Suppressor macrophage treated with lipopolysaccharide for 1 hour (primary cell): ENCODE results near the gene NDUFS7.
A peak's percentile ranks its signal among the peaks of the same experiment; 100 is the strongest.

Experiments used
- DNase-seq, 3 donors: peaks; one replicate each; pipeline ENCODE4 v3.0.0-alpha.2; 2020 to 2022

Gene NDUFS7

DNA sequence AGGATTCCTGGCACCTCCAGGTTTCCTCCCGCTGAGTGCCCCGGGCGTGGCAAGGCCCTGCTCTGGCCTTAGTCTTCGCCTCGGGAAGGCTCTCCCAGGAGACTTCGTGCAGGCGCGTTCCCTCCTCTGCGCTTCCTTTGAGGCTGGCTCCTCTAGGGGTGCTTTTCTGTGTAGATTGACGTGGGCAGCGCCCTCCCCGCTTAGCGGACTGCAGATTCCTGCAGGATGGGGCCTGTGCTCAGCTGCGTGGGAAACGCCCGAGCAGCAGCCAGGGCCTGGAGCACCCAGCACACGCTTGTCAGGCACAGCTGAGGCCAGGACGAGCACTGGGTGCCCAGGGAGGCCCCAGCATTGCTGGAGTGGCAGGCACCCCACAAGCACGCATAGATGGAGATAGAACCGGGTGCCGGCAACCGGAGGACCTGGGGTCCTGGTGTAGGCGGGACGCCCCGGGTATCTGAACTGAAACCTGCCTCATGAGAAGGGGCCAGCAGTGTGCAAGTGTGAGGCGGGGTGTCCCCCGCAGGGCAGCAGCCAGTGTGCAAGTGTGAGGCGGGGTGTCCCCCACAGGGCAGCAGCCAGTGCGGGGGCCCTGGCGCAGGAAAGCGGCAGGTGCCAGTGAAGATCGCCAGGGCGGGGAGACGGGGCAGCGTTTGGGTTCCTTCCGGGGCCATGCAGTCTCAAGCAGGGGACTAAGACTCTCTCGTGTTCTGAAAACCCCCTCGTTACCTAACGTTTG is 3.4 kb downstream of the NDUFS7 start:
- no peak for DNase-seq

DNA sequence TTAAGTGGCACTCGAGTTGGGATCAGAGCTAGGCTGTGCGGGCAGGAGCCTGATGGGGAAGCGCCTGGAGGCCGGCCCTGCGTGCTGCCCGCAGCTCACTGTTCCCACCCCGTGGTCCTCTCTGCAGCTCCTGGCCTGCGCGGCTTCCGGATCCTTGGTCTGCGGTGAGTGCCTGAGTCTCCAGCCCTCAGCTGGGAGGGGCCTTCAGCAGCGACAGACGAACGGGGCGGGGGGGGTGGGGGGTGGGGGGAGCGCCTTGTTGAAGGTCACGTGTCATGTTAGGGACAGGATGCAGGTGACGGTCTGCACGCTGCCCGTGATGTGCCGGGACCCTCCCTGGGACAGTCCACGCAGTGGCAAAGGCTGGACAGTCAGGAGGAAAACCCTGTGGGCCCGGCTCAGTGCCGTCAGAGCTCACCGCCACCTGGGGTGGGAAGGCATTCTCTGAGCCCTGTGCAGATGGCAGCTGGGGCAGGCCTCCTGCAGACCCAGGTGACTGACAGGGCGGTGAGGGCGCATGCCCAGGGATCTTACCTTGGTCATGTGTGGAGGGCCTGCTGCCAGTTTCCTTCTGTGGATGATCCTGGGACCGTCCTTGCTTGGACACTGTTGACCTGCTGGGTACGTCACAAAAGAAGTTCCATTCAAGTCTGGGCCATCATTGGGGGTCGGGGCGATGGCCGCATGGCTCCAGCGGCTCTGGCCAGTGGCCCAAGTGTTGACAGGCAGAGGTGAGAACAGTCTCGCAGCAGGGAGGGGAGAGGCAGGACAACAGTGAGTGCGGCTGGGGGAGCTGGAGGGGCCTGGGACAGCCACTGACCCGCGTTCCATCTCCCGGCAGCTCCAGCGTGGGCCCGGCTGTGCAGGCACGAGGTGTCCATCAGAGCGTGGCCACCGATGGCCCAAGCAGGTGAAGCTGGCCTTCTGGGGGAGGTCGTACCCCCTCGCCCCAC is 4.3 kb downstream of the NDUFS7 start:
- DNase-seq: no peak

DNA sequence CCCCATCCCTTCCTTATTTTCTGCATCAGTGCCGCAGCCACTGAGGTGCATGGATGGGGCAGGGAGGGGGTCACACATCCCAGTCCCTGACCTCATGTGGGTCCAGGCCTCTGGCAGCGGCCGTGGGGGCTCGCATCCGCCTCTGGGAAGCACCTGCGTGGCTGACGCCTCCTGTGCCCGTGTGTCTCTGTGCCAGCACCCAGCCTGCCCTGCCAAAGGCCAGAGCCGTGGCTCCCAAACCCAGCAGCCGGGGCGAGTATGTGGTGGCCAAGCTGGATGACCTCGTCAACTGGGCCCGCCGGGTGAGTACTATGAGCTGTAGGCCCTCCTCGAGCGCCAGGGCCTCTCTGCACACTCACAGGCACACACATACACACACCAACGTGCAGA is 4.9 kb downstream of the NDUFS7 start:
- DNase-seq: no peak

DNA sequence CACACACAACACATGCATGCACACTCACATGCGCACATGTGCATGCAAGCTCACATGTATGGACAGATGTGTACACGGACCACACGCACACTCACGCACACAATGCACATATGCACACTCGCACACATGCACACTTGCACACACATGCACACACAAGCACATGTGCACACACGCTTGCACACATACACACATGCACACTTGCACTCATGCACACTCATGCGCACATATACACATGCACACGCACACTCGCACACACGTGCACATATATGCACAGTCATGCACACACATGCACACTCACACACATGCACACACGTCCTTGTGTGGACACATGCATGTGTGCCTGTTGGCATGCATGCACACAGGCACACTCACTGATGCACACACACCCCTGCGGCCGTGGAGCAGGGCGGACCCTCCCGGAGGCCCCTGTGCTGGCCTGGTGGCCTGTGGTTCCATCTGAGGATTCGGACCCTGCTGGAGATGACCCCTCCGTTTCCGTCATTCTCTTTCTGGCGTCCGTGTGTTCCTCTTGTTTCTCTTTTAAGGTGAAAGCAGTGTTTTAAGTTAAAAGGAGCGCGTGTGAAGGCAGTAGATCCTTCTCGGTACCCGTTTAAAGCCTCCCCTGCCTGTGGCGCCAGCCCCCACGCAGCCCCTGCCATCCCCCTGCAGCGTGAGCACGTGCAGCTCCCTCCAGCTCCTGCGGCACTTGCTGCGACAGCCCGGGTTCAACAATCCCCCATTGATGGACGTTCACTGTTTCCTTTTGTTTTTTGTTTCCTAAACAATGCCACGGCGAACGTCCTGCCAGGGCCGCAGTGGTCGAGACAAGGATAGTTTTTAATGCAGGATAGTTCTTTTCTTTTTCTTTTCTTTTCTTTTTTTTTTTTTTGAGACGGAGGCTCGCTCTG is 5.6 kb downstream of the NDUFS7 start:
- DNase-seq: no peak

DNA sequence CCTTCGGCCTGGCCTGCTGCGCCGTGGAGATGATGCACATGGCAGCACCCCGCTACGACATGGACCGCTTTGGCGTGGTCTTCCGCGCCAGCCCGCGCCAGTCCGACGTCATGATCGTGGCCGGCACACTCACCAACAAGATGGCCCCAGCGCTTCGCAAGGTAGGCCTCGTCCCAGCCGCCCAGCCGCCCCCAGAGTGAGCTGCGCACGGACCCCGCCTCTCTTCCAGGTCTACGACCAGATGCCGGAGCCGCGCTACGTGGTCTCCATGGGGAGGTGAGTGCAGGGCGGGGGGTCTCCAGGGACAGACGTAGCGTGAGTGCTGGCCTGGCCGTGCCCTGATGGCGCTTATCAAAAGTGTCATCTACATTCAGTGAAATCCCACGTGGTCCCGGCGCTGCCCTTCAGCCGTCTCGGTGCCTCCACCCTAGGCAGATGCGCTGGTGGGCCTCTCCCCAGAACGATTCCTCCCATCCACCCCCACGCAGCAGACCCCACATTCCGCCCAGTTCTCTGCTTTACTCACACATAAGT is 7.2 kb downstream of the NDUFS7 start:
- DNase-seq: no peak

DNA sequence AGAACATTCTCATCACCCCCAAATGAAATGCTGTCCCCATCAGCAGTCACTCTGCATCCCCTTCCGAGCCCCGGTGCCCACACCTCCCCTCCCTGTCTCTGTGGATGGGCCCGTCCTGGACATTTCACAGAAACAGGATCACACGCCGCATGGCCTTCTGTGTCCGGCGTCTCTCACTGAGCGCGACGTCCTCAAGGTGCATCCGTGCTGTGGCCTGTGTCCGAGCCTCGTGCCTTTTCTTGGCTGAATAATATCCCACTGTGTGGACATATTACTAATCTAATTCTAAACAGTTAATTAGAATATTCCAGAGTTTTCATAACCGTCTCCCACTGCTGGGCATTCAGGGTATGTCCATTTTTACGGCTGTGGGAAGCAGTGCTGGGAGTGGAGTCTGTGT is 8.7 kb downstream of the NDUFS7 start:
- DNase-seq: no peak

DNA sequence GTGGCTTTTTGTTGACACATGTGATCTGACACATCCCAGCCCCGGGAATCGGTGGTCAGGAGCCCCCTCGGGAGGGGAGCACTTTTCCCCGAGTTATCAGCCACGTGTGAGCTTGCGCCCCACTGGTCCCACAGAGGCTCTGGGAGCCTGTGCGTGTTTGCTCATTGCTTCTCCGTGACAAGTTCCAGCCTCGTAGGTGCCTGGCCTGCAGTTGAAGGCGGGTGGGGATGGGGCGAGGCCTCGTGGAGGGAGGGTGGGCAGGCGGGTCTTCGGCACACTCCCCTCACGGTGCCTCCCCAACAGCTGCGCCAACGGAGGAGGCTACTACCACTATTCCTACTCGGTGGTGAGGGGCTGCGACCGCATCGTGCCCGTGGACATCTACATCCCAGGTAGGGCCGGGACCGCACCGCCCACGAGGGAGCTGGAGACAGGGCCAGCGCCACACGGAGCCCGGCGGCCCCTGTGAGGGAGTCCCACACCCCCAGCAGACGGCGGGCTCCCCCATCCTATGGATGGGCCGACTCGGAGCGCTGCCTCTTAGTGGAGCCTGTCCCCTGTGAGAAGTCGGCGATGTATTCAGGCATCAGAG is 9.3 kb downstream of the NDUFS7 start:
- DNase-seq: no peak

DNA sequence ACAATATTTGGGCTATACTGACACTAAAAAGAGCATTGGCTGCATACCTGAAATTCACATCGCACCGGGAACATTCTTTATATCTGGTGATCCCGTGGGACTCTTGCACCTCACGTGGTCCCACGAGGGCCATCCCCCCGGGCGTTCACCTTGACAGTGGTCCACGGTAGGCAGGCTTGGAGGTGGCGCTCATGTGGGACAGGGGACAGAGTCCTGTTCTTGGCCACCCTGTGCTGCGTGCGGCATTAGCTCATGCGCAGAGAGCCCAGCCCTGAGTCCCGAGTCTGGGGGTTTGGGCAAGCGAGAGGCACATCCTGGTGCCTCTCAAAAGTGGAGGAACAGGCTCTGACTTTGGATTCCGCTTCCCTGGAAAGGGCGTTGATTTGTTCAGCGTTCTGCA is 10.1 kb downstream of the NDUFS7 start:
- no peak for DNase-seq

DNA sequence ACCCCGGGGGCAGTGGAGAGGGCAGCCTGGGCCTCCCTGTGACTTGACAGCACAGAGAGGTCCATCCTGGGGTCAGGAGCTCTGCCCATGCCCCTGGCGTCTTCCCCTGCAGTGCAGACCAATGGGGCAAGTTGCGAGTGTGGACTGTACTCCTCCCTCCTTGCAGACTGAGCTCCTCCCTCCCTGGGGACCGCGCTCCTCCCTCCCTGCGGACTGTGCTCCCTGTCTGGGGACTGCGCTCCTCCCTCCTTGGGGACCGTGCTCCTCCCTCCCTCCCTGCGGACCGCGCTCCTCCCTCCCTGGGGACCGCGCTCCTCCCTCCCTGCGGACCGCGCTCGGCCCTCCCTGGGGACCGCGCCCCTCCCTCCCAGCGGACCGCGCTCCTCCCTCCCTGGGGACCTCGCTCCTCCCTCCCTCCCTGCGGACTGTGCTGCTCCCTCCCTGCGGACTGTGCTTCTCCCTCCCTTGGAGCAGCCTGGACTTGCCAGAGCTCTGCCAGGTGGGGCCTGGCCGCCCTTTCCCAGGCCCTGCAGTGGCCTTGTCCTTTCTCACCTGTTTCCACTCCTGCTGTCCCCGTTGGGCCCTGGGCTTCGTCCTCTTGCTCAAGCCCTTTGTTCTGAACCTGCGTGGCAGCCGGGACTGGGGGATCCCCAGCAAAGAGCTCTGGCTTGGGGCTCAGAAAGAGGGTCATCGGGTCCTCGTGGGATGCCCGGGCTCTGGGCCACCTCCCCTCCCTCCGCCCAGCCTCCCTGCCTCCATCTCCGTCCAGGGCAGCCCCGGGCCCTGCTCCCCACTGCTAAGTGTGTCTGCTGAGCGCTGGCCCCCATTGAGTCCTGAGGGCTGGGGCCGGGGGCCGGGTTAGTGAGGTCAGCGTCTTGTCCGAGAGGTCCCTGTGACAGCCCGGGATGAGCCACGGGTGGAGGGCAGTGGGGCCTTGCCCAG is 10.8 kb downstream of the NDUFS7 start:
- no peak for DNase-seq

DNA sequence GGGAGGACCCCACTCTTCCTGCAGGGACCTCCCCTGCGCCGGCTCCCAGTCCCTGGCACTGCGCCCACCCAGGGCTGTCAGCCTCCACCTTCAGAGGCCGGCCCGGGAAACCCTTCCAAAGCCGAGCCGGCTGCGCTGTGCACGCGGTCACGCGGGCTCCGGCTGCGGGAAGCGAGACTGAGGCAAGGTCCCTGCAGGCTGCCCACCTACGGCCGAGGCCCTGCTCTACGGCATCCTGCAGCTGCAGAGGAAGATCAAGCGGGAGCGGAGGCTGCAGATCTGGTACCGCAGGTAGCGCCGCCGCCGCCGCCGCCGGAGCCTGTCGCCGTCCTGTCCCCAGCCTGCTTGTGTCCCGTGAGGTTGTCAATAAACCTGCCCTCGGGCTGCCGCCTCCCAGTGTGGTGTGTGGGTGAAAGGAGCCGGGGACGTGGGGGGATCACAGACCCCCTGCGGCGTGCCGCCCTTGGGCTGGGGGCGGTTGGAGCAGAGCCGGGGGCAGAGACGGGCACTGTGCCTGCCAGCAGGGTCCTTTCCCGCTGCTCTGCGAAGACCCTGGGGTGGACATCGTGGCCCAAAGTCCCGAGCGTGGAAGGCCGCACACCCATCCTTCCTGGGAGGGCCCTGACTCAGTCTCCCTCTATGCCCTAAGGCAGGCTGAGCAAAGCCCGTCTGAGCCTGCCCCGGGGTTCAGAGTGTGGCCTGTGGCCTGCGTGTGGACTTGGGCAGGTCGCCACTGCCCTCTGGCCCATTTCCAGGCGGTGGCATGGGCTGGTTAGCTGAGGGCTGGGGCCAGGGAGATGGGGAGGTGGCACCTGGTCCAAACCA is 11.7 kb downstream of the NDUFS7 start:
- no peak for DNase-seq

DNA sequence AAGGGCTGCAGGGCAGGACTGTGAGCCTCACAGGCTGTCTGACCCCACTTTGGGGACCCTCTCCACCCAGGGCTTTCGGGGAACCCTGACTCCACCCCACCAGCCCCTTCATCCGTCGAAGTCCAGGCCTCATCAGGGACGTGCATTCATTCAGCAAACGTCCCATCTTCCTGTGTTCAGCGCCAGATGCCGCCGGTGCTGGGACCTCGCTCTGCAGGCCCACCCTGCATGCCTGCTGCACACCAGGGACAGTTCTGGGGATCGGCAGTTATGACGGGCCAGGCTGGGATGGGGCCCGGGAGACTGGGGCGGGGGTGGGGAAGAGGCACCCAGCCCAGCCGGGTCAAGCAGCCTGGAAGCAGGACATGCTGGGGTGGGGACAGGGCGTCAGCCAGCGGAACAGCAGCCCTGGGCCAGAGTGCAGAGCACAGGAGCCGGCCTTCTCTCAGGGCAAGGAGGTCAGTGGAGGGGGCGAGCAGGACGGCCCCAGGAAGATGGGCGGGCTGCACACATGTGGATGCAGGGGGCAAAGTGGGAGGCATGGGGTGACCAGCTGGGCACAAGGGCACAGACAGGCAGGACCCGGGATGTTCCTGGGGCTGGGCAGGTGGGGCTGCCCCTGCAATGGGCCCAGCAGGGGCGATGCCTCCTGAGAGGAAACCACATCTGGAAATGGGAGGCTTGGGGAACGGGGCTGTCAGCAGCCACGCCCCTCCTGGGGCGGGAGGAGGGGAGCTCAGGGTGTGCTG is 12.5 kb downstream of the NDUFS7 start:
- DNase-seq: no peak

DNA sequence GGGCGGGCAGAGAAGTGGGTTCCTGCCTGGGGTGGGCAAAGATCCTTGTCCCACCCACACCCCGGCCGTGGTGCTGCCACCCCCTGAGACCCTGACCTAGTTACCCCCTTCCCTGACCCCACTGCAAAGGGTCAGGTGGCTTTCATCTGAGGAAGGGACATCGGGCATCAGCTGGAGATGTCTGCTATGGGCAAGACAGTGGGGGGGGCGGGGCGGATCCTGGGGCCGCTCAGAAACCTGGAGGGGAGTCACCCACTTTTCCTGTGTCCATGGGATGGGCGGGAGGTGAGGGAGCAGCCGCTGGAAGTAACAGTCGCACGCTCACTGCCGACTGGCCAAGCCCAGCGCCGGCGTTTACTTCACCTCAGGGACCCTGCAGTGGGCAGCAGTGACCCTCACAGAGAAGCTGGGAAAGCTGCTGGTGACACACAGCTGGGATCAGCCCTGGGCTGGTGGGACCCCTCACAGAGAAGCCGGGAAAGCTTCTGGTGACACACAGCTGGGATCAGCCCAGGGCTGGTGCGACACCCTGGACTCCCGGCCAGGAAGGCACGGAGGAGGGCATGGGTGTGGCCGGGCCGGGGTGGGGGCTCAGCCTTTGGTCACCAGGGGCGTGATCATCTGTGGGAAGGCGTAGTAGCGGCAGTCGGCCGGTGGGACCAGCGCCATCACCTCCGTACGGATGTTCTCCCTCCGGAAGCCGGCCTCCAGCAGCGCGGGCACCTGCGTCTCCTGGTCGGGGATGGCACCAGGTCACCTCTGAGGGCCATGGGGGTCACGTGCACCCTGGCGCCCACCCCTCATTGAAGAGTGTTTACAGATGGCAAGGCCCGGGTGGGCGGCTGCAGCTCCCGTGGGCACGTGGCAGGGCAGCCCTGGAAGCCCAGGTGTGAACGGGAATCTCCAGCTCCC is 13.3 kb downstream of the NDUFS7 start:
- no peak for DNase-seq

DNA sequence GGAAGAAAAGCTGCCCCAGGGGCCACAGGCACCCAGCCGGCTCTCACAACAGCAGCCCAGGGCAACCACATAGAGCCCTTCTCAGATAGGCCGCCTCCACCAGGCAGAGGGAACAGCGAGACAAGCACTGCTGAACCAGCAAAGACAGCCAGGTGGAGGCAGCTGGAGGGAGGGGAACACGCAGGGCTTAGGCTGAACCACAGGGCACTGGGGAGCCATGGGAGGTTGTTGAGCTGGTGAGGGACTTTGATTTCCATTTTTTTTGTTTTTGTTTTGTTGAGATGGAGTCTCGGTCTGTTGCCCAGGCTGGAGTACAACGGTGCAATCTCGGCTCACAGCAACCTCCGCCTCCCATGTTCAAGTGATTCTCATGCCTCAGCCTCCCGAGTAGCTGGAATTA is 14.1 kb downstream of the NDUFS7 start:
- DNase-seq: no peak

DNA sequence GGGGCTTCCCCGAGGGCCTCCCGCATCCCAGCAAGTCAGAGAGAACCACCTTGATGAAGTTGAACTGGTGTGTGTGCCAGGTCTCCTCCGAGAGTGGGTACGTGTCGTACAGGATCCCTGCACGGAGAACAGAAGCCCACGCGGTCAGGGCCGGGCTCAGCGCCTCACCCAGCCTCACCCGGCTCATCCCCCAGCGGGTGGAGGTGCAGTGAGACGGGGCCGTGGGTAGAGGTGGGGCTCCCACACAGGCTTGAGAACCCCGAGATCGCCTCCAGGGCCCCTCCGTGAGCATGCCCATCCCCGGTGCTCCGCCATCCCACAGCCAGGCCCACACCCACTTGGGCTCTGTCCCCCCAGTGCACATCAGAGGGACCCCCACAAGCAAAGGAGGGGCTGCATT is 15.4 kb downstream of the NDUFS7 start:
- no peak for DNase-seq

DNA sequence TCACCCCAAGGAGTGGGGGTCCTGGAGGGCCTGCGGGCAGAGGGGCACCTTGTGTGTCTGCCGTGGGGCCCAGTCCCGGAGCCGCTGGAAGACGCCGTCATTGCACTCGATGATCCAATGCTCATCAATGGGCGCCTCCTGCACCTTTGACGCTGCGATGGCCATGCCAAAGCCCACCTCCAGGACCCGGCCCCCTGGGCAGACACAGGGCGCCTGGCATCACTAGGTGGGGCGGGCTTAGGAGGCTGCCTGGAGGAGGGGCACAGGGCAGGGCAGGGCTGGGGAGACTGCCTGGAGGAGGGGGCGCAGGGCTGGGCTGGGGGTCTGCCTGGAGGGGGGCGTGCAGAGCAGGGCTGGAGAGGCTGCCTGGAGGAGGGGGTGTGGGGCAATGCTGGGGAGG is 16.0 kb downstream of the NDUFS7 start:
- DNase-seq: no peak

DNA sequence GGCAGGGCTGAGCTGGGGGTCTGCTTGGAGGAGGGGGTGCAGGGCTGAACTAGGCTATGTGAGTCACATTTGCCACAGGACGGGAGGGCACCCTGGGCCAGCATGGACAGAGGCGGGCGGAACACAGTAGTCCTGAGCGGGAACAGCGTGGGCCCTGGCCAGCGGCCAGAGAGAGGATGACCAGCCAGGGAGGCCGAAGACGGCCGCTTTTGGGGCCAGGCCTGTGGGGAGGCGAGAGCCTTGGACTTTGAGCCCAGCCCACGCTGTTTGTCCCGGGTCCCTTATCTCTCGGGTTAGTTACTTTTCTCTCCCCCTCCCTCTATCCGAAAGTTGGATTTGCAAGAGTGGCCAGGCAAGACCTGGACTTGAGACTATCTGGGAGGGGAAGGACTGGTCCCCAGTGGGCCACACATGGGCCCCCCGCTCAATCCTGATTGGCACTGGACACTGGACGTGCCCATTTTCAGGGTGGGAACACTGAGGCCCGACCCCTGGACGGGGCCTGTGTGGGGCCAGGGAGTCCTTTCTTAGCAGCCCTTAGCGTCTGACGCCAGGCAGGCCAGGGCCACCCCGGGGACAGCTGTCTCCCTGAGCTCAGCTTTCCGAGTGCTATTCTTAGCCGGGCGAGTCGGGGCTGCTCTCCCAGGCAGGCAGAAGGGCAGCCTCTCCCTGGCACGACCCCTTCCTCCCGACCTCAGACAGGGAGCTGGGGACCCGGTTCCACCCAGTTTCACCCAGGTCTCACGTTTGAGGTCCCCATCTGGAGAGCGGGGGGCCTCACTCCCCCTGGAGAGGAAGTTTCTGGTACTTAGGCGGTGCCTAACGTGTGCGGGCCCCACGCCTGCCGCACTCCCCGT is 16.8 kb downstream of the NDUFS7 start:
- peak in 2 of 3 donors; percentile 22 to 41 for DNase-seq

DNA sequence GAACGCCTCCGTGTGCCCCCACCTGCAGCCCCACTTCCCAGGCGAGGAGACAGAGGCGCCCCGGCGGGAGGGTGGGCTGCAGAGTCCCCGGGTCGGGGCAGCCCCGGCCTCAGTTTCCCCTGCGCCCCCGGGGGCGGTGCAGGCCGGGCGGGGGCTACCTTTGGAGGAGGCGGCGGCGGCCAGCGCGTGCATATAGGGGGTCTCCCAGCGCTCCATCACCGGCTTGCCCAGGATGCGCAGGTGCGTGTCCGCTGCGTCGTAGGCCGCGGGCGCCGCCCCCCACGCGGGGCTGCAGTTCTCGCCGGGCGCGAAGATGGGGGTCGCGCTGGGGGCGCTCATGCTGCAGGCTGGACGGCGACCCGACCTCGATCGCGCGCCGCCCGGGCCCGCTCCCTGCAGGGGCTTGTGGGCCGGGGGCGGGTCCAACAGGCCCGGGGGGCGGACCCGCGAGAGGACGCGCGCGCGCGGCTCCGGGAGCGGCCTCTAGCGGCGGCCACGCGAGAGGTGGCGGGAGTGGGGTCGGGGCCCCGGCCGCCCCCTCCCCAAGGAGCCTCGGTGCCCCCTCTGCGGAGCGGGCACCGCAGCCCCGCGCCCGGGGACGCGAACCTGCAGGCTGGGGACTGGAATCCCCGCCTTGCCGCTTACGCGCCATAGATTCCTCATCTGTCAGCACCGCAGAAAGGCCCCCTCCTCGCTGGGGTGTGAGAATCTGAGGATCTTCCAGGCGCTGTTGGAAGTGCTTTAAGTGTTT is 17.6 kb downstream of the NDUFS7 start, which contains the start of gene GAMT:
TSS of gene GAMT (minus strand) at position 405 of the 751 bp plus-strand sequence. CDS start at position 339, 66 bp downstream.
- DNase-seq: peak in 2 of 3 donors; percentile 53 to 73
